Peyer's patch (tissue), 4 donors: ENCODE data around the gene CD82.

Source experiments
- POLR2A ChIP-seq, 2 donors: fragments of 450-650 bp; IDR thresholded peaks; one replicate each; pipeline ENCODE4 v1.5.1; 2017; ENCODE audit warnings: antibody characterized with exemption in 2 of 2, mild to moderate bottlenecking in 2 of 2, moderate library complexity in 2 of 2
- TF ChIP-seq, protein P1 (sequence below), 6 experiments: fragments of 450-650 bp in 4 of 6; fragments of 200-600 bp in 2 of 6; sonication (generic) in 1 of 6; IDR thresholded peaks; one replicate each; pipeline ENCODE4 v1.5.1; 2017 to 2019; ENCODE audit warnings: antibody characterized with exemption in 6 of 6, mild to moderate bottlenecking in 3 of 6, moderate library complexity in 1 of 6

DNA sequence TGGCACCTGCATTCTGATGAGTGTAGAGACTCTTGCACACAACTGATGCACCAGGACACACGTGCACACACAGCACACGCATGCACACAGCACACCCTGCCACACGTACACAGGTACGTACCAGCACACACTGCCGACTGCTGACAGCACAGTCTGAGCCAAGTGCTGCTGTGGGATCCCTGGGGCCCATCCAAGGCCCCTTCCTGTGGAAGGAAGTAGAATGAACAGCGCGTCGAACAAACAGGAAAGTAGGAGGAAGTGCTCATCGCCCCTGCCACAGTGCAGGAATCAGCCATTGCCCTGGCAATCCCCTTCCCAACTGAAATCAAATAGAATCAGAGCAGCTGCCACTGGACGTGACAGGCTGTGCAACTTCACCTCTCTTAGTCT lies 57.9 kb downstream of the CD82 start:
- no peak for TF ChIP-seq POLR2A (IDR thresholded peaks at IDR 0.05)
- TF ChIP-seq, protein P1, sequence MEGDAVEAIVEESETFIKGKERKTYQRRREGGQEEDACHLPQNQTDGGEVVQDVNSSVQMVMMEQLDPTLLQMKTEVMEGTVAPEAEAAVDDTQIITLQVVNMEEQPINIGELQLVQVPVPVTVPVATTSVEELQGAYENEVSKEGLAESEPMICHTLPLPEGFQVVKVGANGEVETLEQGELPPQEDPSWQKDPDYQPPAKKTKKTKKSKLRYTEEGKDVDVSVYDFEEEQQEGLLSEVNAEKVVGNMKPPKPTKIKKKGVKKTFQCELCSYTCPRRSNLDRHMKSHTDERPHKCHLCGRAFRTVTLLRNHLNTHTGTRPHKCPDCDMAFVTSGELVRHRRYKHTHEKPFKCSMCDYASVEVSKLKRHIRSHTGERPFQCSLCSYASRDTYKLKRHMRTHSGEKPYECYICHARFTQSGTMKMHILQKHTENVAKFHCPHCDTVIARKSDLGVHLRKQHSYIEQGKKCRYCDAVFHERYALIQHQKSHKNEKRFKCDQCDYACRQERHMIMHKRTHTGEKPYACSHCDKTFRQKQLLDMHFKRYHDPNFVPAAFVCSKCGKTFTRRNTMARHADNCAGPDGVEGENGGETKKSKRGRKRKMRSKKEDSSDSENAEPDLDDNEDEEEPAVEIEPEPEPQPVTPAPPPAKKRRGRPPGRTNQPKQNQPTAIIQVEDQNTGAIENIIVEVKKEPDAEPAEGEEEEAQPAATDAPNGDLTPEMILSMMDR (IDR thresholded peaks at IDR 0.05), result no peak
